ENCODE results near the gene SPEG. TPM values are rescaled to one million over a fixed set of nuclear protein-coding genes. Genes with fewer than 3 reads are reported as not detected.

Gene SPEG
- total RNA-seq, 1 experiment from 2014 or later: 55.3 TPM

DNA sequence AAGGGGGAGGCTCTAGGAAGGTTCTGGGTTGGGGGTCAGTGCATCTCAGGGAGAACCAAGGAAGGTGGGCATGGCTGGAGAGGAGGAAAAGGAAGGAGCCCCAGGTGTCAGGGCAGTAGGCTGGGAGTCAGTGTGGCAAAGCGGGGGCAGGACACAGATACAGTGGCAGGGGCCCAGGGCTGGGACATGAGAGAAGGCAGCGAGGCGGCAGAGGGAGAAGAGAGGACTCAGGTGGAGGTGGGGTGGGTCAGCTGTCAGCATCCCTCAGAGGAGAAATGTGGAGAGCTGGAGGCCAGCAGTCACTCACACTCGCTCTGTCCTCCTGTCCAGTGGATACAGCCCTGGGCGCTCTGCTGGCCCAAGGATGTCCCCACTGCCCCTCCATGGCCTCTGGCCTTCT is 58.4 kb downstream of the SPEG start:
- ATAC-seq (no peak), DNase-seq (ENCODE audit: low spot score) (no peak)
- peaks cover 49% of the 10 kb centered on the region for H3K27me3 Mint-ChIP-seq (ENCODE audit: low read depth)
- H3K4me1 Mint-ChIP-seq: peaks cover 26% of the 10 kb centered on the region
- no peak for TF ChIP-seq ERG (CRISPR knock-in tag; IDR thresholded peaks at IDR 0.05)
- no peak for TF ChIP-seq ATF1 (CRISPR knock-in tag; IDR thresholded peaks at IDR 0.05)
- TF ChIP-seq, protein P1, sequence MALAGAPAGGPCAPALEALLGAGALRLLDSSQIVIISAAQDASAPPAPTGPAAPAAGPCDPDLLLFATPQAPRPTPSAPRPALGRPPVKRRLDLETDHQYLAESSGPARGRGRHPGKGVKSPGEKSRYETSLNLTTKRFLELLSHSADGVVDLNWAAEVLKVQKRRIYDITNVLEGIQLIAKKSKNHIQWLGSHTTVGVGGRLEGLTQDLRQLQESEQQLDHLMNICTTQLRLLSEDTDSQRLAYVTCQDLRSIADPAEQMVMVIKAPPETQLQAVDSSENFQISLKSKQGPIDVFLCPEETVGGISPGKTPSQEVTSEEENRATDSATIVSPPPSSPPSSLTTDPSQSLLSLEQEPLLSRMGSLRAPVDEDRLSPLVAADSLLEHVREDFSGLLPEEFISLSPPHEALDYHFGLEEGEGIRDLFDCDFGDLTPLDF (CRISPR knock-in tag; IDR thresholded peaks at IDR 0.05): no peak
- no peak for TF ChIP-seq HMGA2 (CRISPR knock-in tag; IDR thresholded peaks at IDR 0.05)
- no peak overlapping the region for H3K4me3 Mint-ChIP-seq
- CTCF ChIA-PET: interaction anchor here (1.0 to 35.9 kb wide), 10 partner anchors 8 to 135 kb away, joined by 3 to 2316 read pairs (median 16); partner anchors contain the start of genes ASIC4, CHPF, DES and SLC4A3
- H3K27ac Mint-ChIP-seq: no peak overlapping the region
- no peaks in the 10 kb centered on the region for H3K36me3 Mint-ChIP-seq
- POLR2A ChIA-PET: interaction anchor here (0.9 kb wide), 1 partner anchor 17 kb away, joined by 3 read pairs; no protein-coding TSS in a partner anchor
- H3K9me3 Mint-ChIP-seq: no peaks in the 10 kb centered on the region

- CTCF ChIA-PET: interaction anchor here (0.6 to 35.9 kb wide), 33 partner anchors 10 to 439 kb away, joined by 3 to 2316 read pairs (median 7); partner anchors contain the start of genes ASIC4, CHPF, DES and DNPEP
- Mint-ChIP-seq H3K36me3 (no peaks in the 10 kb centered on the region), H3K27ac (no peak overlapping the region), H3K4me1 (peaks cover 38% of the 10 kb centered on the region), H3K4me3 (no peak overlapping the region), H3K9me3 (no peaks in the 10 kb centered on the region), H3K27me3 (ENCODE audit: low read depth) (peaks cover 55% of the 10 kb centered on the region)
- ATAC-seq (no peak), DNase-seq (ENCODE audit: low spot score) (no peak)
- POLR2A ChIA-PET: interaction anchor here (0.7 to 1.3 kb wide), 7 partner anchors 11 to 108 kb away, joined by 3 to 5 read pairs (median 3); partner anchors contain the start of gene DNPEP
- TF ChIP-seq MXD4 (CRISPR knock-in tag; IDR thresholded peaks at IDR 0.05; ENCODE audit: borderline replicate concordance) (no peak), ZNF263 (CRISPR knock-in tag; IDR thresholded peaks at IDR 0.05; ENCODE audit: low read depth) (no peak), ZNF671 (CRISPR knock-in tag; IDR thresholded peaks at IDR 0.05) (no peak), ATF6 (CRISPR knock-in tag; IDR thresholded peaks at IDR 0.05) (no peak), ZNF396 (CRISPR knock-in tag; IDR thresholded peaks at IDR 0.05; ENCODE audit: borderline replicate concordance) (no peak), ZNF232 (CRISPR knock-in tag; IDR thresholded peaks at IDR 0.05) (no peak), MAX (CRISPR knock-in tag; IDR thresholded peaks at IDR 0.05) (no peak), PRDM15 (CRISPR knock-in tag; IDR thresholded peaks at IDR 0.05) (no peak), NR3C1 (CRISPR knock-in tag; conservative IDR thresholded peaks at IDR 0.05; ENCODE audit: low read depth) (no peak), NFATC4 (CRISPR knock-in tag; IDR thresholded peaks at IDR 0.05) (no peak), SMAD3 (CRISPR knock-in tag; IDR thresholded peaks at IDR 0.05; ENCODE audit: borderline replicate concordance) (no peak), MLX (CRISPR knock-in tag; IDR thresholded peaks at IDR 0.05) (no peak)
- TF ChIP-seq, protein P2, sequence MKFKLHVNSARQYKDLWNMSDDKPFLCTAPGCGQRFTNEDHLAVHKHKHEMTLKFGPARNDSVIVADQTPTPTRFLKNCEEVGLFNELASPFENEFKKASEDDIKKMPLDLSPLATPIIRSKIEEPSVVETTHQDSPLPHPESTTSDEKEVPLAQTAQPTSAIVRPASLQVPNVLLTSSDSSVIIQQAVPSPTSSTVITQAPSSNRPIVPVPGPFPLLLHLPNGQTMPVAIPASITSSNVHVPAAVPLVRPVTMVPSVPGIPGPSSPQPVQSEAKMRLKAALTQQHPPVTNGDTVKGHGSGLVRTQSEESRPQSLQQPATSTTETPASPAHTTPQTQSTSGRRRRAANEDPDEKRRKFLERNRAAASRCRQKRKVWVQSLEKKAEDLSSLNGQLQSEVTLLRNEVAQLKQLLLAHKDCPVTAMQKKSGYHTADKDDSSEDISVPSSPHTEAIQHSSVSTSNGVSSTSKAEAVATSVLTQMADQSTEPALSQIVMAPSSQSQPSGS (CRISPR knock-in tag; IDR thresholded peaks at IDR 0.05; ENCODE audit: borderline replicate concordance, low read depth): no peak
- TF ChIP-seq, protein P3, sequence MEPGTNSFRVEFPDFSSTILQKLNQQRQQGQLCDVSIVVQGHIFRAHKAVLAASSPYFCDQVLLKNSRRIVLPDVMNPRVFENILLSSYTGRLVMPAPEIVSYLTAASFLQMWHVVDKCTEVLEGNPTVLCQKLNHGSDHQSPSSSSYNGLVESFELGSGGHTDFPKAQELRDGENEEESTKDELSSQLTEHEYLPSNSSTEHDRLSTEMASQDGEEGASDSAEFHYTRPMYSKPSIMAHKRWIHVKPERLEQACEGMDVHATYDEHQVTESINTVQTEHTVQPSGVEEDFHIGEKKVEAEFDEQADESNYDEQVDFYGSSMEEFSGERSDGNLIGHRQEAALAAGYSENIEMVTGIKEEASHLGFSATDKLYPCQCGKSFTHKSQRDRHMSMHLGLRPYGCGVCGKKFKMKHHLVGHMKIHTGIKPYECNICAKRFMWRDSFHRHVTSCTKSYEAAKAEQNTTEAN (CRISPR knock-in tag; IDR thresholded peaks at IDR 0.05): no peak
- TF ChIP-seq, protein P4, sequence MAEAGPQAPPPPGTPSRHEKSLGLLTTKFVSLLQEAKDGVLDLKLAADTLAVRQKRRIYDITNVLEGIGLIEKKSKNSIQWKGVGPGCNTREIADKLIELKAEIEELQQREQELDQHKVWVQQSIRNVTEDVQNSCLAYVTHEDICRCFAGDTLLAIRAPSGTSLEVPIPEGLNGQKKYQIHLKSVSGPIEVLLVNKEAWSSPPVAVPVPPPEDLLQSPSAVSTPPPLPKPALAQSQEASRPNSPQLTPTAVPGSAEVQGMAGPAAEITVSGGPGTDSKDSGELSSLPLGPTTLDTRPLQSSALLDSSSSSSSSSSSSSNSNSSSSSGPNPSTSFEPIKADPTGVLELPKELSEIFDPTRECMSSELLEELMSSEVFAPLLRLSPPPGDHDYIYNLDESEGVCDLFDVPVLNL (CRISPR knock-in tag; IDR thresholded peaks at IDR 0.05; ENCODE audit: borderline replicate concordance, low read depth): no peak
Measured at GRCh38 chr2:219494952-219495530, 60.4 kb downstream of the SPEG start.
